ENCODE measurements around the gene KCNB1.

KCNB1 gene

DNA sequence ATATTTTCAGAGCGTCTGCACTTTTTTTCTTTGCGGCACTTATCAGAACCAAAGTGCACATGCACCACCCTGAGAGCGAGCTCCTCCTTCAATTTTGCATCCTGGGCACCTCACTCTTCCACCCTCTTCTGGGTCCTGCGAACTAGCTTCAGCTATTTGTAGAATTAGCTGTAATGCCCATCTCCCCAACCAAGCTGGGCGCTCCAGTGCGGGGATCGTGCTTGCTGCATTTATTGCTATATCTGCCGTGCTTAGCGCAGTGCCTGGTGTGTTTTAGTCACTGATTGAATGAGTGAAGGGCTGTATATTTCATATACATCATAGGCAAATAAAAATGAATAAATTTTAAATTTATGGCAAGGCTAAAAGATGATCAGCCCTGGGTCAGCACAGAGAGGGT is 75.8 kb downstream of the KCNB1 start:
- no peak for DNase-seq

DNA sequence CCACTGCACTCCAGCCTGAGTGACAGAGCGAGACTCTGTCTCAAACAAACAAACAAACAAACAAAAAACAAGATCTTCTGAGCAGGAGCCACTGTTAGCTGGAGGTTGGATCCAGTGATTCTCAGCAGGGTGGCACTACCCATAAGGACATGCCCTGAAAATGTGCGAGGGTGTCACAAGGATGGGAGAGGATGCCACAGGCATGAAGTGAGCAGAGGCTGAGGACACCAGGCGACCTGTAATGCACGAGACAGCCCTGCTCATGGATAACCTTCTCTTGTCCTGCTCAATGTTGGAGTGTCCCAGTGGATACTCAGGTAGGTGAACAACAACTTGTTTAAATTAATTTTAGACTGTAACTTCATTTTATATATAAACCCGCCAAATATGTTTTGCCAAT is 76.8 kb downstream of the KCNB1 start:
- DNase-seq, result no peak

DNA sequence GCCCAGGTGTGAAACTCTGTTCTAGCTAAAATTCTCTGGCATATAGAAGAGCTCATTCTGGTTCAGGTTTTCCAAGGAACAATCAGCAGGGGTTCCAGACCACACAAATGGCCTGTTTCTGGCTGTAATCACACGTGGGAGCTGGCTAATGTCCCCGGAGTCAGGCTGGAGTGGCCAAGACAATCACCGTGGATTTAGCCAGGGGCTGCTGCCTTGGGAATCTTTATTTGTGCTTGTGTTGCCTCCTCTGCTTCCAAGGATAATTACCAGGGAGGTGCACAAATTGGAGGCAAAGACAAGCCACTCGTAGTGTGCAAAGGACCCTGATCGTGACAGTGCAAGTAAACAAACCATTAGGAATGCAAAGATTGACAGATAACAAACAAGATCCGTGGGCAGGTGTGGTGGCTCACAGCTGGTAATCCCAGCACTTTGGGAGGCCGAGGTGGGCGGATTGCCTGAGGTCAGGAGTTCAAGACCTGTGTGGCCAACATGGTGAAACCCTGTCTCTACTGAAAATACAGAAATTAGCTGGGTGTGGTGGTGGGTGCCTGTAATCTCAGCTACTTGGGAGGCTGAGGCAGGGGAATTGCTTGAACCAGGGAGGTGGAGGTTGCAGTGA is 77.3 kb downstream of the KCNB1 start:
- DNase-seq, result no peak

DNA sequence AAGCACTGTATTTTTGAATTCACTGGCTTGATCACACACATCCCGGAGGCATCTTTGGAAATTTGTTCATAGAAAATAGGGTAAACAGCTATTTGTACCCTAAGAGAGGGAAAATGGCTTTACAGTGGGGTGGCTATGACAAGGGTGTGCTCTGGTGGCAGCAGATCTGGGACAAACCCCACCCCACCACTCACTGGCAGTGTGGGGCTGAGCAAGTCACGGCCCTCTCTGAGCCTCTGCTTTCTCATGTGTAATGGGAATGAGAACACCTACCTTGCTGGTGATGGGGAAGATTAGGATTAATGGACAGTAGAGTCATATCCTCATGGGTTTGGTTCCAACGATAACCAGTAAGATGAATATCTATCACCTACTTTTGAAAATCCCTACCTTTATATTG is 78.0 kb downstream of the KCNB1 start:
- no peak for DNase-seq

DNA sequence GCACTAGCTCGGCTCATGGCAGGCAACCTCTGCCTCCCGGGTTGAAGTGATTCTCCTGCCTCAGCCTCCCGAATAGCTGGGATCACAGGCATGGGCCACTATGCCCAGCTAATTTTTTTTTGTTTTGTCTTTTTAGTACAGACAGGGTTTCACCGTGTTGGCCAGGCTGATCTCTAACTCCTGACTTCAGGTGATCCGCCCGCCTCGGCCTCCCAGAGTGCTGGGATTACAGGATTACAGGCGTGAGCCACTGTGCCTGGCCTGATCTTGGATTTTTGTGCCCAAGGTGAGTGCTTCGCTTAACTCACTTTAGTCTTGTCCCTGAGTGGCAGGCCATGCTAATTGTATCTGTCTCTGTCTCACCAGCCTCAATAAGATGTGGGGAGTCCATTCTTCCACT is 78.6 kb downstream of the KCNB1 start:
- no peak for DNase-seq

DNA sequence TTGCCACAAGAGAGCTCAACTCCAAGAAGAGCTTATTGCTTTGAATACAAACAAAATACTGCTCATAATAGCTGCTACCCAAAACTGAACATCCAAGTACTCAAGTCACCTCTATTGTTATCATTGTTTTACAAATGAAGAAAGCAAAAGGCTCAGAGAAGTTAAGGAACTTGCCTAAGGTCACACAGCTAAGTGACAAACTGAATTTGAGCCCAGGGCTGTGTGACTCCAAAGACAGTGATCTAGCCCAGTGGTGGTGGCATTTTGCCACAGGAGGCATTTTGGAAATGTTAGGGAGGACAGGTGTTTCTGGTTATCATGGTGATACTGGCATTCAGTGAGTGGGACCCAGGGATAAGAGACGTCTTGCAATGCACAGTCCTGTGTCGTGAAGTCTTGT is 79.5 kb downstream of the KCNB1 start:
- no peak for DNase-seq

DNA sequence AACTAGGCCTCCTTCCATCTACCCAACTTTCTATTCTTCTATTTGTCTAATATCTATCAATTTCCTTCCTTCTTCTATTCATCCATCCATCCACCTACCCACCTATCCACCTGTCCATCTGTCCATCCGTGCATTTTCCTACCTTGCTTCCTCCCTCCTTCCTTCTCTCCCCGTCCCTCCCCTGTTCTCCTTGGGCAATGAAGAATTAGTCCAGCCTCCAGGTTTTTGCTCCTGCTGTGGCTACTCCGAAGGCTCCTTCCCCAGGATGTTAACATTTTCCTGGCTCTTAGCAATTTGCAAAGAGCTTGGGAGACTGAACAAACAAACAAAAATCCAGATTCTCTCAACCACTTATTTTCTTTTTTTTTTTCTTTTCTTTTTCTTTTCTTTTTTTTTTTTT is 81.6 kb downstream of the KCNB1 start:
- DNase-seq, result no peak

DNA sequence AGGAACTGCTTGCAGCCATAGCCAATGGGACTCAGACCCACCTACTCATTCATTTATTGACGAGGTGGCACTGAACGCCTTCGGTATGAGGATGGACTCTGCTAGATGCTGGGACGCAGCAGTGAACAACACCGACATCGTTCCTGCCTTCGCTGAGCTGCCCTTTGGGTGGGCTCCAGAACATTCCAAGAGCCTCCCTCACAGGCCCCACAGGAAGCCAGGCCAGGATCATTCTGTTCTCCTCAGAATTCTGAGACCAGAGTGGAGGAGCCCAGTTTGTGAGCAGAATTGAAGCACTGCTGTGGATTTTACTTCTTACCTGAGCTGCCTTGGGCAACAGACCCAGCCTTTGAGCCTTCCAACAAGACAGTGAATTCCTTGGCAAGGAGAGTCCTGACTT is 82.1 kb downstream of the KCNB1 start:
- DNase-seq, result no peak

DNA sequence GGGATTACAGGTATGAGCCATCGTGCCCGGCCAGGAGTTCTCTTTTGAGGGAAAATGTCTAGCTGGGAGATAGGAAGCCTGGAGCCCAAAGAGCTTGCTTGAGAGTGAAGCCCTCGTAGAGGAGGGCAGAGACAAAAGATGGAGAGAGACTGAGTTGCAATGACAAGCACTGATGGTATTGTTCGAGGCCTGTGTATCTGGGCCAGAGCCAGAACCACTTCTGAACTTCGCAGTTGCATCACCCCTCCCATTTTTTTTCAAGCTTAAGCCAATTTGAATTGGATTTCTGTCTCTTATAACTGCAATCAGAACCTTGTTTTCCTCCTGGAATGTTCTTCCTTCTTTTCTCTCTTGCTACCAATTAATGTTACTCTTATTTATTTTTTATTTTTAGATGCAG is 83.1 kb downstream of the KCNB1 start:
- no peak for DNase-seq

DNA sequence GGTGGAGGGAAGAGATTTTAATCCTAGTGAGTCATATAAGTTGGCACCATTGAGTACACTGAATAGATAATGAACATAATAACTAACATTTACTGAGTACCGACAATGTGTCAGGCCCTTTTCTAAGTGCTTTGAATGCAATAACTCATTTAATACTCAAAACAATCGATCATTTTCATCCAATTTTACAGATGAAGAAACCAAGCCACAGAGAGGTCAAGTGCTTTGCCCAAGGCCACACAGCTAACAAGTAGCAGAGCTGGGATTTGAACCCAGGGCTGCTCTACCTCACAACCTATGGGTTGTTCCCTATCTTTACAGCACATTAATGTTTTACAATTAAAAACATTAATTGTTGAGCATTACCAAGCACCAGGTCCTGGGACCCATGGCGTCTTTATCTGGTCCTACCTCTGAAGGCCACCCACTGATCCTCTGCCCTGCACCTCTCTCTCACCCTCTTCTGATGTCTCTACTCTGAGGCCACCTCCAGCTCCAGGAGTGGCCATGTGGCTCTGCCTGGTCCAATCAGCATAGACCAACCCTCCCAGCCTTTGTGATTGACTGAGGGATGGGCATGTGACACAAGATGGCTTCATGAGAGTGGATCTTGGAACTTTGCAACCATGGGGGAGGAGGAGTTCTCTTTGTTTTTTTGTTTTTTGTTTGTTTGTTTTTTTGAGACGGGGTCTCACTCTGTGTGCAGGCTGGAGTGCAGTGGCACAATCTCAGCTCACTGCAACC is 83.9 kb downstream of the KCNB1 start:
- DNase-seq, result no peak

DNA sequence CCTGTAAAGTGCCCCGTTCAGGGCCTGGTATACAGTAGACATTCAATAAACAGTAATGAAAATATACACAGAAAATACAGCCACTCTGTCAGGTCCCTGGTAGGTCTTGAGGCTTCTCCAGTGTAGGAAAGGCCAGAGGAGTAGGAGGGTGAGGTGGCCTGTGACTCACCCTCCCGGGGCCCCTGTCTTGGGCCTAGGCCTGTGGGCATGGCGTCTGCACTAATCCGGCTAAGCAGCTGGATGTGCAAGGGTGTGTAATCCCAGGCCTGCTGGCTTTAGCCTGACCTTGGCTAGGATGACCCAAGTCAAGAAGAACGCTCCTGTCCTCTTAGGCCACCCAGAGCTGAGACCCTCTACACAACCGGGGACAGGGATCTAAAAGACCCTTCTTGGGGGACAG is 84.9 kb downstream of the KCNB1 start:
- DNase-seq, result no peak

DNA sequence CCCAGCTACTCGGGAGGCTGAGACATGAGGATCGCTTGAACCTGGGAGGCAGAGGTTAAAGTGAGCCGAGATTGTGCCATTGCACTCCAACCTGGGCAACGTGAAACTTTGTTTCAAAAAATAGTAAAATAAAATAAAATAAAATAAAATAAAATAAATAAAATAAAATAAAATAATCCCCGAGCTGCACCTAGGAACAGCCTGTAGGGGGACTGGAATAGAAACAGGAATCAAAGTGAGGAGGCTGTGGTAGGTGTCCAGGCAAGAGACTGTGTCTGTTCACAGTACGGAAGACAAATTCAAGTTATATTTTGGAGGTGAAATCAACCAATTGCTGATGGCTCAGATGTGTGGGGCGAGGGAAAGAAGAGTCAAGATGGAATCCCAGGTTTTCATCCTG is 86.2 kb downstream of the KCNB1 start:
- no peak for DNase-seq

DNA sequence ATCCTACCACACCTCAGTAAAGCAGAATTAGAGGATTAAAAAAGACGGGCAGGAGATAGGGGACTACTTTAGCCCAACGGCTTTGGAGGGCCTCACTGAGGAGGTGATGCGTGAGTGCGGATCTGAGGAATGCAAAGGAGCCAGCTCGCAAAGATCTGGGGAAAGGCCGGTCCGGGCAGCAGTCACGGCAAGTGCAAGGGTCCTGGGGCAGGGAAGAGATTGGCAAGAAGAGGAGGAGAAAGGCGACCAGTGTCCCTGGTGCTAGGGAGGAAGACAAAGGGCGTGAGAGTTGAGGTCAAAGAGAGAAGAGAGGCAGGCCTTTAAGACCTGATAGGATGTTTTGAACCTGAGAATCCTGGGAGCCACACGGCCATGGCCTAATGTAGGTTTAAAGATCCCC is 86.8 kb downstream of the KCNB1 start:
- DNase-seq, result no peak

DNA sequence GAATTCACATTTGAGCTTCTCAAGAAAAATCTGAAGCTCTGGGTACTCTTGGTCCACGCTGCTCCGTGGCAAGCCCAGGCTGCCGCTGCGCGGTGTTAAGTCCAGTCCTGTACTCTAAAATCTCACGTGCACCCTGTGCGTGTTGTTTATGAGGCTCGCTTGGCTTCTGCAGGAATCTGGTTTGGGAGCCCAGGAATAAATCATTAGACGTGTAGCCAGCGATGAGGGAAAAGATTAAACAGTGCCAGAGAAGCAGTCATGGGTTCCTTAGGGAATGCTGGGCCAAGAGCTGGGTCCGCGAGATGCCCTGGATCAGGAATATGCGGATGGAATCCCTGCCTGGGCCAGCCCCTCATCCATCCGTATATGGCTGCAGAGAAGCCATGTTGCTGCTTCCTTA is 87.3 kb downstream of the KCNB1 start:
- DNase-seq, result no peak

DNA sequence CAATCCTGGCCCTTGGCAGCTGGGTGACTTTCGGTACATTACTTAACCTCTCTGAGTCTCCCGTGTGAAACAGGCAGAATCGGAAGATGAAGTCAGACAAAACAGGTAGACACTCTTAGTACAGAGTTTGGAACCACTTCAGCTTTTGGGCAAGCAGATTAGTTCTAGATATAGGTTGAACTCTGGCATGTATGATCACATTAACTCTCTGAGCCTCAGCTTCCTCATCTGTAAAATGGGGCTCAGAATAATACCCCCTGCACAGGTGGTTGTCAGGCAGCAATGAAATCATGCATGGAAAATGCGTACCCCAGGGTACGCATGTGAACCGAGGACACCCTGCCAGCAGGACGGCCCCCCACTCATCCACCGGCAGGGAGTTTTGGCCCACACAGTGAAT is 87.7 kb downstream of the KCNB1 start:
- DNase-seq, result no peak

DNA sequence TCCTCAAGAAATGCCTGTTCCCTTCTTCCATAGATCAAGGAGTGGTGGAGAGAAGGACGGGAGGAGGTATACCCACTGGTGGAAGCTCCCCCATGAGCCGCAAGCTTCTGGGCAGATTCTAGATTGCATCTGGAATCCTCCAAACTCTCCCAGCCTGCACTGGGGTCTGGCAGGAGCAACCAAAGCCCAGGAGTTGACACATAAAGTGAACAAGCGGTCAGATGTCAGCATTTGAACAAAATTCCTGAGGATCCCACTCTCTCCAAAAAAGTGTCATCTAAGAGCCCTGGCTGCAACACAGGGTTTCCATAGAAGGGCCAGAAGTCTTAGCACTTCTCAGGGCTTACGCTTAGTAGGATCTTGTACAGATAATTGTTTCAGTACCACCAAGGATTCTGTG is 88.2 kb downstream of the KCNB1 start:
- DNase-seq, result no peak

DNA sequence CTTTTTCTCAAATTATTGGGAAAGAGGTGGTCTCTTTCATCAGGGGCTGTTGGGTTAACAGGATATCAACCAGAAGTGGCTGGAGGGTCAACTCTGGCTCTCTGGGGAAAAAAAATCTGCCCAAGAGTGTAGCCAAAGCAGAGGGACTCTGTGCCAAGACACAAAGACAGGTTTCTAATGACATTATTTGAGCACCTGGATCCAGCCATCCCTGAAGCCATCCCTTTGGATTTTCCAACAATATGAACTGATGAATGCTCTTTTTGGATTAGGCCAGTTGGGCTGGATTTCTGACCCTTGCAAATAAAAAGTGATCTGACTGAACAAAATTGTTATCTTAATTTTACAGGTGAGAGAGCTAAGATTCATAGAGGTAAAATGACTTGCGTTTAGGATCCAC is 88.7 kb downstream of the KCNB1 start:
- no peak for DNase-seq

DNA sequence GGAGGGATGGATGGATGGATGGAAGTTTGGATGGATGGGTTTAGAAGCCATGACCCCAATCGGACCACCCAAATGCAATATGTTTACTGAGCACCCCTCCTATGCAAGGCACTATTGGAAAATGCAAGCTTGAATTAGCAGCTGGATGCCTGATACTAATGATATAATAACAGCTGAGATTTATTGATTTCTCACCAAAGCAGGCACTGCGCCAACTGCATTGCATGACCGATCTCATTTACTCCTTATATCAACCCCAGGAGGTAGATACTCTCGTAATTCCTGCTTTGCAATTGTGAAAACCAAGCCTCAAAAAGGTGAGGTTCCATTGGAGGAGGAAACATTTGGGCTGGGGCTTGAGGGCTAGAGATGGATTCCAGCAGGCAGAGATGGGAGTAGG is 89.7 kb downstream of the KCNB1 start:
- no peak for DNase-seq

DNA sequence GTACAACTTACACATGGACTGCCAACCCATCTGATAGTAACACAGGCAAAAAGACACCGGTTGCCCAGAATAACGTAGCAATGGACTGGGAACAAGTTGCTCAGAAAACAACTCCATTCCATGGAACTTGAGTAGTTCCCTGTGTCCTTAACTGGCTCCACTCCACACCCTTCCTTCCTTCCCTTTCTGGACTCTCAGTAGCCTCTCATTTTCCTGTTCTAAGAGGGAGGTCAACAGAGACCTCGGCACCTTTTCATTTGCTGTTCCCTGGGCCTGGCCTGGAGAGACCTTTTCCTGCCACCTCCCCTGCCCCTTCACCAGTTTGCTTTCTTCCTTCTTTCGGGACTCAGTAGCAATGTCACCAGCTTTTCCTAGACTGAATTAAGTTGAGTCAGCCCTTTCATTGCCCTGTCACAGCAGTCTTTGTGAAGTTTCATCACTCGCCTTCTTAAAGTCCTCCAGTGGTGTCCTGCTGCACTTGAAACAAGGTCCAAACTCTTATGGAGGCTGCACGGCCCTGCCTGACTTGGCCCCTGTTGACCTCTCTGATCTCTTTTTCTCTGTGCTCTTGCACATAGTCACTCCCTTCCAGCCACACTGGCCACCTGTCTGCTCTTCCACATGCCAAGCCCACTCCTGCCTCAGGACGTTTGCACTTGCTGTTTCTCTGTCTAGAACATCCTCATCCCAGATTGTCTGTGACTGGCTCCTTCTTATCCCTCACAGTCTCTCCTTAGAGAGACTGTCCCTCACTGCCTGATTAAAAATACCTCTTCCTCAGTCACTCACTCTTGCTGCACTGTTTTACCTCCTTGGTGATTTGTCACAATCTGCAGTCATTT is 90.8 kb downstream of the KCNB1 start:
- no peak for DNase-seq

DNA sequence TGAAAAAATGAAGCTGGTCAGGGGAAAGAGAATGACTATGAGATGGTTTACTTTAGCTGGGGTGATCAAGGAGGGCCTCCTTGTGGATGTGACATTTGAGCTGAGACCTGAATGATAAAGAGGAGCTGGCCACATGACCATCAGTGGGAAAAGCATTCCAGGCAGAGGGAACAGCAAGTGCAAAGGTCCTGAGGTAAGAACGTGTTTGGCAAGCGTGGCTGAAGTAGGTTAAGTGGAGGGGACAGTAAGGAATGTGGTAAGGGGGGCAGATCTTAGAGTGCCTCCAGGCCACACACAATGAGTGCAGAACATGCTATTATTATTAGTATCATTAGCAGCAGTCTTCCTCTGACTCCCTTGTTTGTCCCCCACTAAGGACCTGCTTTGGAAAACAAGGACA is 92.6 kb downstream of the KCNB1 start:
- DNase-seq, result no peak

DNA sequence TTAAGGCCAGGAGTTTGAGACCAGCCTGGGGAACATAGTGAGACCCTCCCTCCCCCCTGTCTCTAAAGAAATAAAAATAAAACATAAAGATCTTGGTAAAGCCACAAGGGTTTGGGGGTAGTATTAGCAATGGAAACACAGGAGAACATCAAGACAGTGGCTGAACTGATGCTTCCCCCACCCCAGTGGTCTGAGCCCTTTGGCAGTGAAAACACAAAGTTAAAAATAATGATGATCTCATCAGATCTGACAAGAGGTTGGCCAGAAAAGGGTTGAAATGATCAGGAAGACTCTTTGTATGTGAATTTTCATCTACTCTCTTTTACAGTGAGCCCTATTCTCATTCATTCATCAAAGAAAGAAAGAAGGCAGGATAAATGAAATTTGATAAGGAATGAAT is 93.7 kb downstream of the KCNB1 start:
- no peak for DNase-seq

DNA sequence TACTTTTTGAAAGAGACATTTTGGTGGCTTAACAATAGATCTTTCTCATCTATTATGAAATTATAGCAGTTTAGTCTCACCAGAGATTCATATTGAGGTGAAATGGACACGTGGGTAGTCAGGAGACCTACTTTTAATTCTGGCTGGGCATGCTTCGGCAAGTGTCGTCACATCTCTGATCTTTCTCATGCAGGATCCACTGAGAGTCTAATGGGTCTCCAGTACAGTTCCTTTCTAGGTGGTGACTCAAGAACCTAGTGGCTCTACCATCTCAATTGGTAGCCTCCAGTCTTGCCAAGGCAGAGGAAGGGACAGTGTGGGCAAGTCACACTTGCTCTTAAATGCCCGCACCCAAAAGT is 94.9 kb downstream of the KCNB1 start:
- no peak for DNase-seq

DNA sequence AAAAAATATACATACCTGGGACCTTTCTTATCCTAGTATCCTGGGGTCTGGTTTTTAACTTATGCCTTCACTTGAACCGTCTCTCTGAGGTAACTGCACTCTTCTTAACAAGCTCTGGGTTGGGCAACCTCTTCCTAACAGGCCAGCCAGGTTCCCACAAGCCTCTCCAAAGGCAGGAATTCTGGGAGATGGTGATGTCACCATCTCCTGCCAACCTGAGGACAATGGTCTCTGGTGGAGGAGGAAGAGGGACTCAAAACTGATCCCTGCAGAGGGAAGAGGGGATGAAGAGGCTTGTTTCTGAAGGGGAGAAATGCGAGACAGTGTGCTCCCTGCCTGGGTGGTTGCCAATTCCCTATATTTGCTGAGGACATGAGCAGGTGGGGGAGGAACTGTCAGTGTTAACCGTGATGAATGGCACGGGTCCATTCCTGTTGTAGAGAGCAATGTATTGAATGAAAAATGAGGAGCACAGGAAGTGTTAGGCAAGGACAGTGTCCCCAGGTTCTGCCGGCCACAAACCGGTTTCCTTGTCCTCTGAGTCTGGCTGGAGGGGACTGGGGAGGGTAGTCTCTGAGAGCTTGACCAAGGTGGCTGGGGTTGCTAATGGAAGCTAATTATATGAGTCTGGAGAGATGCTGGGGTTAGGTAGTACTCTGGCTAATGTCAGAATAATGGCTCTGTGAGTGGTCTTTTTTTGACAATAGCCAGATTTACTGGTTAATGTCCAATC is 95.5 kb downstream of the KCNB1 start:
- no peak for DNase-seq

Data from inflammatory macrophage (primary cell).